OCI-LY1 (cell line): ENCODE results near the gene JMJD8.

Experiments
- H2AFZ ChIP-seq: fragments of 200-600 bp; sonication (generic), shearing (Covaris generic); 2 replicates; pipeline ENCODE4 v1.6.0; 2014; ENCODE audit warnings: antibody characterized with exemption, mild to moderate bottlenecking, low read length
- H3F3A ChIP-seq: fragments of 200-600 bp; sonication (generic), shearing (Covaris generic); 2 replicates; pipeline ENCODE4 v1.6.0; 2014; ENCODE audit warnings: mild to moderate bottlenecking, antibody characterized with exemption, low read length, moderate library complexity; ENCODE audit not compliant: insufficient read depth
- H3K27ac ChIP-seq: fragments of 200-600 bp; sonication (generic); 2 replicates; pipeline ENCODE4 v1.5.1; 2014; ENCODE audit warnings: low read length, mixed run types, mild to moderate bottlenecking, low read depth; ENCODE audit not compliant: poor library complexity, severe bottlenecking
- H3K27me3 ChIP-seq: fragments of 200-600 bp; sonication (generic); 2 replicates; pipeline ENCODE4 v1.6.0; 2014; ENCODE audit warnings: antibody characterized with exemption, mild to moderate bottlenecking, low read length, moderate library complexity; ENCODE audit not compliant: insufficient read depth
- H3K36me3 ChIP-seq: fragments of 200-600 bp; sonication (generic); 2 replicates; pipeline ENCODE4 v1.6.1; 2014; ENCODE audit warnings: mild to moderate bottlenecking, antibody characterized with exemption, low read length, moderate library complexity, mixed read lengths; ENCODE audit not compliant: insufficient read depth
- H3K4me1 ChIP-seq: fragments of 200-600 bp; sonication (generic); 2 replicates; pipeline ENCODE4 v1.5.1; 2014; ENCODE audit warnings: mild to moderate bottlenecking, low read length, moderate library complexity; ENCODE audit not compliant: insufficient read depth, severe bottlenecking
- H3K4me2 ChIP-seq: fragments of 200-600 bp; sonication (generic), shearing (Covaris generic); 2 replicates; pipeline ENCODE4 v1.6.1; 2014; ENCODE audit warnings: low read length
- H3K4me3 ChIP-seq: fragments of 200-600 bp; sonication (generic); 2 replicates; pipeline ENCODE4 v1.5.1; 2014; ENCODE audit warnings: low read length, low read depth, mild to moderate bottlenecking, mixed read lengths; ENCODE audit not compliant: poor library complexity, severe bottlenecking
- H3K79me2 ChIP-seq: fragments of 200-600 bp; shearing (Covaris generic); 2 replicates; pipeline ENCODE4 v1.6.1; 2016; ENCODE audit warnings: mixed run types, low read length, mixed read lengths; ENCODE audit not compliant: insufficient read depth
- H3K9ac ChIP-seq: fragments of 200-600 bp; sonication (generic), shearing (Covaris generic); 2 replicates; pipeline ENCODE4 v1.6.1; 2014; ENCODE audit warnings: mild to moderate bottlenecking, low read length, mixed read lengths
- H3K9me2 ChIP-seq: fragments of 200-600 bp; sonication (generic), shearing (Covaris generic); 2 replicates; pipeline ENCODE4 v1.6.1; 2014; ENCODE audit warnings: low read depth, mild to moderate bottlenecking, low read length, mixed read lengths
- H3K9me3 ChIP-seq: fragments of 200-600 bp; shearing (Covaris generic); 2 replicates; pipeline ENCODE4 v1.6.1; 2014; ENCODE audit warnings: low read length, mixed read lengths
- H4K20me1 ChIP-seq: fragments of 200-600 bp; sonication (generic), shearing (Covaris generic); 2 replicates; pipeline ENCODE4 v1.6.0; 2016; ENCODE audit warnings: mild to moderate bottlenecking, low read length; ENCODE audit not compliant: insufficient read depth
- EZH2 ChIP-seq: fragments of 200-600 bp; sonication (generic), shearing (Covaris generic); IDR thresholded peaks from 2 replicates; pipeline ENCODE4 v1.8.0; 2017; ENCODE audit warnings: borderline replicate concordance, mixed run types, mild to moderate bottlenecking, antibody characterized with exemption, low read length, moderate library complexity, mixed read lengths
- TF ChIP-seq, protein P1 (sequence below): fragments of 200-600 bp; sonication (generic), shearing (Covaris generic); IDR thresholded peaks from 2 replicates; pipeline ENCODE4 v1.5.1; 2017; ENCODE audit warnings: mild to moderate bottlenecking, antibody characterized with exemption, low read length, moderate library complexity, mixed read lengths

The JMJD8 gene

GRCh38 chr16:726438-727290, 42.5 kb upstream of the JMJD8 start, which contains the start of the genes CCDC78 and HAGHL:
TSS of gene CCDC78 (minus strand) at chr16:726443. CDS start at chr16:726367, 76 bp downstream.
TSS of gene HAGHL (plus strand) at chr16:727106. CDS start at chr16:727510, 404 bp downstream.
- H3K27me3 ChIP-seq = no peaks in the 10 kb centered on the region
- peak within 1 kb of the TSS; percentile 93 for H3K4me3 ChIP-seq
- H3K79me2 ChIP-seq = no peaks in the 10 kb centered on the region
- H3K9me2 ChIP-seq = no peaks in the 10 kb centered on the region
- no peaks in the 10 kb centered on the region for H4K20me1 ChIP-seq
- H3K27ac ChIP-seq = peak within 1 kb of the TSS; percentile 33
- H3K4me2 ChIP-seq = peak within 1 kb of the TSS; percentile 95
- no peaks in the 10 kb centered on the region for H3K9me3 ChIP-seq
- peaks cover 4% of the 10 kb centered on the region; the same call in 1 of the 2 replicates for H3F3A ChIP-seq
- peak within 1 kb of the TSS; percentile 92 for H3K9ac ChIP-seq
- H2AFZ ChIP-seq = no peak within 1 kb of the TSS
- H3K4me1 ChIP-seq = peaks cover 34% of the 10 kb centered on the region
- H3K36me3 ChIP-seq = peaks cover 25% of the 10 kb centered on the region
- TF ChIP-seq, protein P1, sequence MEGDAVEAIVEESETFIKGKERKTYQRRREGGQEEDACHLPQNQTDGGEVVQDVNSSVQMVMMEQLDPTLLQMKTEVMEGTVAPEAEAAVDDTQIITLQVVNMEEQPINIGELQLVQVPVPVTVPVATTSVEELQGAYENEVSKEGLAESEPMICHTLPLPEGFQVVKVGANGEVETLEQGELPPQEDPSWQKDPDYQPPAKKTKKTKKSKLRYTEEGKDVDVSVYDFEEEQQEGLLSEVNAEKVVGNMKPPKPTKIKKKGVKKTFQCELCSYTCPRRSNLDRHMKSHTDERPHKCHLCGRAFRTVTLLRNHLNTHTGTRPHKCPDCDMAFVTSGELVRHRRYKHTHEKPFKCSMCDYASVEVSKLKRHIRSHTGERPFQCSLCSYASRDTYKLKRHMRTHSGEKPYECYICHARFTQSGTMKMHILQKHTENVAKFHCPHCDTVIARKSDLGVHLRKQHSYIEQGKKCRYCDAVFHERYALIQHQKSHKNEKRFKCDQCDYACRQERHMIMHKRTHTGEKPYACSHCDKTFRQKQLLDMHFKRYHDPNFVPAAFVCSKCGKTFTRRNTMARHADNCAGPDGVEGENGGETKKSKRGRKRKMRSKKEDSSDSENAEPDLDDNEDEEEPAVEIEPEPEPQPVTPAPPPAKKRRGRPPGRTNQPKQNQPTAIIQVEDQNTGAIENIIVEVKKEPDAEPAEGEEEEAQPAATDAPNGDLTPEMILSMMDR = no peak
- TF ChIP-seq EZH2 = no peak

- Histone ChIP-seq H3K4me1 (peaks cover 38% of the 10 kb centered on the region), H3K9me2 (no peaks in the 10 kb centered on the region), H3K36me3 (peaks cover 20% of the 10 kb centered on the region), H2AFZ (no peak overlapping the region), H3K4me2 (peak overlapping the region; percentile 61), H3K4me3 (peak overlapping the region; percentile 53), H3K9me3 (no peaks in the 10 kb centered on the region), H3K27ac (no peak overlapping the region), H4K20me1 (no peaks in the 10 kb centered on the region), H3F3A (peaks cover 4% of the 10 kb centered on the region; the same call in 1 of the 2 replicates), H3K9ac (no peak overlapping the region; the same call in 1 of the 2 replicates), H3K79me2 (no peaks in the 10 kb centered on the region), H3K27me3 (no peaks in the 10 kb centered on the region)
- TF ChIP-seq, protein P1 = no peak
- no peak for TF ChIP-seq EZH2
Measured at GRCh38 chr16:726188-726437, 42.0 kb upstream of the JMJD8 start.

- Histone ChIP-seq H2AFZ (no peak overlapping the region), H3K4me2 (peak overlapping the region; percentile 61; the same call in 1 of the 2 replicates), H3K36me3 (peaks cover 16% of the 10 kb centered on the region), H3K9me3 (no peaks in the 10 kb centered on the region), H3K9ac (no peak overlapping the region; the same call in 1 of the 2 replicates), H3K27me3 (no peaks in the 10 kb centered on the region), H3K9me2 (no peaks in the 10 kb centered on the region), H3K79me2 (no peaks in the 10 kb centered on the region), H3K4me1 (peaks cover 38% of the 10 kb centered on the region), H3K4me3 (no peak overlapping the region), H4K20me1 (no peaks in the 10 kb centered on the region), H3K27ac (no peak overlapping the region), H3F3A (peaks cover 4% of the 10 kb centered on the region; the same call in 1 of the 2 replicates)
- TF ChIP-seq EZH2 = no peak
- TF ChIP-seq, protein P1 = no peak
Measured at GRCh38 chr16:725463-726187, 41.5 kb upstream of the JMJD8 start.
